ENCODE measurements around the gene SIRPB1.
"Not testable (repeated sequence)": the region's sequence is repeated elsewhere in the genome, so short reads cannot be mapped to it uniquely, and the experiment has no call there.

DNA sequence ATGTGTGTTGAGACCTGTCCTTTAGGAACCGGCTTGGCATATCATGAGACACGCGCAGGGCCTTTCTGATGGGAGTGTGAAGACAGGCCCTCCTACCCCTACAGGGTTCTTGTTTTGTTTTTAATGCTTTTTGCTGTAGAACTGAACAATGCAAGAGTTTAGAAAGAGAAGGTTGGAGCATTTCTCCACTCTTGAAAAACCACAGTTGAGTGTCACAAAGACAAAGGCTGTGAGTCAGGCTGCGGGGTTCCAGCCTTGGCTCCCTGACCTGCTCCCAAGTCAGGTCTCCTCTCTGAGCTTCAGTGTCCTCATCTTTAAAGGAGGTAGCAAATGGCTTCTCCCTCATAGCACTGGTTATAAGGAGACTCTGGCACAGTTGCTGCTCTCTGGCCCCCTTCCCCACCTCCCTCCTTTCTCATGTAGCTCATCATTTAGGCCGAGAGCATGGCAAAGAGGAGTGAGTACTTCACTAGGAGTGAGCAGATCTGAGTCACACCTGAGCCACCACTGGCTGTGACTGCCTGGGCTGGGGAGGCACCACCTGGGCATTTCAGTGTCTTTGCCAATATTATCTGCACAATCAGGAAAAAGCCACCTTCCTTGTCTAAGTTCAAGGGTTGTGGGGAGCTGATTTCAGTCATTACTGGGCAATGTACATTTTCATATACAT is 11.0 kb downstream of the SIRPB1 start:
- TF ChIP-seq, protein P1, sequence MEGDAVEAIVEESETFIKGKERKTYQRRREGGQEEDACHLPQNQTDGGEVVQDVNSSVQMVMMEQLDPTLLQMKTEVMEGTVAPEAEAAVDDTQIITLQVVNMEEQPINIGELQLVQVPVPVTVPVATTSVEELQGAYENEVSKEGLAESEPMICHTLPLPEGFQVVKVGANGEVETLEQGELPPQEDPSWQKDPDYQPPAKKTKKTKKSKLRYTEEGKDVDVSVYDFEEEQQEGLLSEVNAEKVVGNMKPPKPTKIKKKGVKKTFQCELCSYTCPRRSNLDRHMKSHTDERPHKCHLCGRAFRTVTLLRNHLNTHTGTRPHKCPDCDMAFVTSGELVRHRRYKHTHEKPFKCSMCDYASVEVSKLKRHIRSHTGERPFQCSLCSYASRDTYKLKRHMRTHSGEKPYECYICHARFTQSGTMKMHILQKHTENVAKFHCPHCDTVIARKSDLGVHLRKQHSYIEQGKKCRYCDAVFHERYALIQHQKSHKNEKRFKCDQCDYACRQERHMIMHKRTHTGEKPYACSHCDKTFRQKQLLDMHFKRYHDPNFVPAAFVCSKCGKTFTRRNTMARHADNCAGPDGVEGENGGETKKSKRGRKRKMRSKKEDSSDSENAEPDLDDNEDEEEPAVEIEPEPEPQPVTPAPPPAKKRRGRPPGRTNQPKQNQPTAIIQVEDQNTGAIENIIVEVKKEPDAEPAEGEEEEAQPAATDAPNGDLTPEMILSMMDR (IDR thresholded peaks at IDR 0.05): not testable (repeated sequence)
- TF ChIP-seq EP300 (IDR thresholded peaks at IDR 0.05): not testable (repeated sequence)
